Measurements from ENCODE around the gene DUOXA1. TPM values are rescaled to one million over a fixed set of nuclear protein-coding genes. Genes with fewer than 3 reads are reported as not detected.
A peak's percentile ranks its signal among the peaks of the same experiment; 100 is the strongest.

Gene DUOXA1
- total and polyA plus RNA-seq, 9 of the 15 experiments (the other 6 are each of a cell fraction or from before 2014, with no cell fraction given): 0.17 to 0.74 (median 0.24) TPM; not detected in 6

- ChIA-PET POLR2A (interaction anchor here (0.5 to 0.8 kb wide), 2 partner anchors 17 to 25 kb away, joined by 3 to 7 read pairs; no protein-coding TSS in a partner anchor), CTCF (ENCODE audit: low intra/inter-chr PET ratio) (no interaction called here)
- WGBS (ENCODE audit: insufficient coverage, low coverage, missing lambda C conversion rate): 25% methylated on average over 12 of the region's 12 CpGs
- Histone ChIP-seq H3K4me1 (replicated peaks in 1 of 2; ENCODE audit: control insufficient read depth in 2 of 2, insufficient read depth in 2 of 2, low read length in 2 of 2) (peaks cover 0 to 9% of the 10 kb centered on the region in 2 experiments; a peak in 1 of 5 replicates), H3K4me2 (ENCODE audit: insufficient read depth, low read length) (no peak overlapping the region), H2AFZ (ENCODE audit: low read depth, low read length) (no peak overlapping the region), H3K4me3 (no peak overlapping the region), H3K27me3 (ENCODE audit: control insufficient read depth in 2 of 2, insufficient read depth in 2 of 2, low read length in 2 of 2) (peaks cover 16 to 37% of the 10 kb centered on the region in 2 experiments), H3K36me3 (ENCODE audit: control insufficient read depth, insufficient read depth, low read length) (no peaks in the 10 kb centered on the region), H3K9me1 (ENCODE audit: control insufficient read depth, insufficient read depth, low read length) (no peaks in the 10 kb centered on the region), H3K27ac (ENCODE audit: extremely low read depth, low read depth, low read length) (no peak overlapping the region), H3K79me2 (ENCODE audit: control insufficient read depth, insufficient read depth, low read length) (no peaks in the 10 kb centered on the region), H3K9ac (ENCODE audit: insufficient read depth in 1 of 2, low read depth in 2 of 2, low read length in 2 of 2) (0 out of 4 replicates have a peak overlapping the region, but pooled peaks of 1 of the 2 experiments have one; percentile 13), H3K9me3 (replicated peaks; ENCODE audit: control insufficient read depth, insufficient read depth, low read depth, low read length) (no peaks in the 10 kb centered on the region), H4K20me1 (replicated peaks; ENCODE audit: control insufficient read depth, insufficient read depth, low read length) (peaks cover 3% of the 10 kb centered on the region; the same call in 1 of the 2 replicates)
- DNase-seq (ENCODE audit: extremely low read depth in 1 of 4, low spot score in 3 of 4) (no peak), ATAC-seq (no peak), FAIRE-seq (no peak)
- intact Hi-C loops (cut with micrococcal nuclease): no loop called here
- in situ Hi-C loops (cut with MboI): no loop called here
- BruUV-seq (replicated peaks): no TSS peak
- TF ChIP-seq ATF1 (CRISPR knock-in tag; IDR thresholded peaks at IDR 0.05): no peak
- TF ChIP-seq ATF1 (tag; IDR thresholded peaks at IDR 0.05): no peak
- TF ChIP-seq ZNF592 (IDR thresholded peaks at IDR 0.05): no peak
- no peak for TF ChIP-seq NR0B1 (IDR thresholded peaks at IDR 0.05; ENCODE audit: partially characterized antibody)
- TF ChIP-seq EGR1 (conservative IDR thresholded peaks at IDR 0.05): no peak
- TF ChIP-seq ZNF175 (CRISPR knock-in tag; IDR thresholded peaks at IDR 0.05; ENCODE audit: low read depth): no peak
- TF ChIP-seq NFIC (IDR thresholded peaks at IDR 0.05): peak; percentile 55
- no peak for TF ChIP-seq ID3 (CRISPR knock-in tag; IDR thresholded peaks at IDR 0.05)
- TF ChIP-seq ID3 (tag; IDR thresholded peaks at IDR 0.05): no peak
Measured at GRCh38 chr15:45148076-45149059, 18.7 kb upstream of the DUOXA1 start.
